Activated T-cell treated with anti-CD3 and anti-CD28 coated beads for 48 hours (primary cell): ENCODE results near the gene RAPH1.
A peak's percentile ranks its signal among the peaks of the same experiment; 100 is the strongest.

ENCODE experiments used
- DNase-seq: peaks from one replicate; pipeline ENCODE4 v3.0.0-alpha.2; 2020; ENCODE audit warnings: low read depth

The RAPH1 gene

GRCh38 chr2:203535078-203535783 lies at the start of gene RAPH1:
Gene RAPH1 (minus strand): TSS chr2:203535301. CDS start chr2:203495353, 39,948 bp downstream.
- peak; percentile 61 for DNase-seq

DNA sequence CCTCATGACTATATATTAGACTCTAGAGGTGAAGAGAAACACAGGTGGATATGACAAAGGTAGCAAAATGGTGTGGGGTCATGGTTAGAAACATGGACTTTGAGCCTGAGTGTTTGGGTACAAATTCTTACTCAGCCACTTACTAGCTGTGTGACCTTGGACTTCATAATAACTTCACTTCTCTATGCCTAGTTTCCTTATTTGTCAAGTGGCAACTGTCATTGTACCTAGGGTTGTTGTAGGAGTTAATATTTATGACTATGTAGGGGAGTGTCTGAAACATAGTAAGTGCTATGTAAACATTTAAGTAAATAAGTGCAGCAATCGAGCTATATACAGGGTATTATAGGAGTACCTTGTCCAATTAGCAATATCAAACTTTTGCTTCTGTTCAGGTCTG lies 49.7 kb upstream of the RAPH1 start:
- no peak for DNase-seq

DNA sequence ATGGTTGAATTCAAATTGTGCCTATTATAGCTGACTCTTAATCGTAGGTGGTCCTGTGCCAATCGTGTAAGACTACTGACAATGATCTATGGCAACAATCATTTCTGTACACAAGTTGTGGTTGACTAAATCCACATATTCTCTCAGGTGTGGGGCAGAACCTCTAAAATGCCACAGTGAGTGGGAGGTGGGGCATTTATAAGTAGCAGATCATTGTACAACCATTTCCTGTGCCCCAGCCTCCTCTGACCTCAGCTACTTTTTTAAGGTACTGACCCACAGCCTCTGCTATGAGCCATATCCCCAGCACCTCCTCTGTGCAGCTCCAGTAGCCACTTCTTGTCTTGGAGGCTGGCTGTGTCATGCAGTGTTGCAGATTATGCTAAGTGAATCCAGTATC lies 48.6 kb upstream of the RAPH1 start:
- DNase-seq, result peak; percentile 27

- no peak for DNase-seq
These were observed 48.1 kb upstream of the RAPH1 start for GRCh38 chr2:203583084-203583695.

DNA sequence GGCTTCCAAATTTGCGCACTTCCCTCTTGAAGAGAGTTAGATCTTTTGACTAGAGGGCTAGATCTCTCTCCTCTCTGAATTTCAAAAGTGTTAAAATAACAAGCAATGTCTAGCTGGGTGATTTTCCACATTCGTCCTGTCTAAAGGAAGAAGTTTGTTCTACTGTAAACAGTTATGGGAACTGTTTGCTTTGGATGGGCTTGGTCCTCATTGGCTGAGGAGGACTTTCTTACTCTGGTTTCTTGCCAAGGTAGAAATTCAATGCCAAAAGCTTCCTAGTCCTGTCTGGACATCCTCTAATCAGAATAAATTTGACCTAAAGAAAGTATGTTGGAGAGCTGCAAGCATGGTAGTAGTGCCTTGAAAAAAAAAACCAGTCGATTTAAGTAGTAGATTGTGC lies 47.4 kb upstream of the RAPH1 start:
- DNase-seq, result no peak

DNA sequence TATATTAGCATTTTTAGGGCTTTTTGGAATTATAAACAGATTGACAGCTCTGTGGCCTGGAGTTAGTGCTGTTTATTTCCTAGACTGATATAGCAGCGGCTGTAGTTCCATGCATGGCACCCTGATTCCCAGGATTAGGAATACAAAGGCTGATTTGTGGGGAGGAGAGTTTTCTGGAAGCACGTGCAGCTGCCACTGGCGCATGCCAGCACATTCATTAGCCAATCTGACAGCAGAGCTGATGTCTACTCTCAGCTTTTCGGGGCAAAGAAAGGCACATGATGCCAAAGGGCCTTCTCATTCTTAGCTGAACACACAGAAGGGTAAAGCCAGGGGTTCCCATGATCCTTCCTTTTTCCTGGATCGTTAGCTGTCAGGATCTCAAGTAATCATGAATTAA lies 45.7 kb upstream of the RAPH1 start:
- no peak for DNase-seq

DNA sequence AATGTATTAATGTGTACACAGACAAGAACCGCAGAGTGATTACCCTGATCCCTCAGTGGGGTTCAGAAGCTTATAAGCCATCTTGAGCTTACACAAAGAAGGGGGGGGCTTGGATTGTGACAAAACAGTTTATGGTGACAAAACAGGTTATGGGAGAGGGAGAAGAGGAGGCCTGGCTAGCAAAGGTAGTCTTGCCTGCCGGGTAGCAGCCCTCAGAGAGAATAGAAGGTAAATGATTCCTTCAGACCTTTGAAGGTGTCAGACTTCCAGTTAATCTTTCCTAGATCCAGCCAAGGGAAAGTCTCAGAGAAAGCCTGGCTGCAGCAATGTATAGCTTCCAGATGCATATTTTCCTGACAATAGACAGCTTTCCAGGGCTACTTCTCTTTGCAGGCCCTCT lies 44.6 kb upstream of the RAPH1 start:
- DNase-seq, result no peak

GRCh38 chr2:203578759-203579643 lies 43.9 kb upstream of the RAPH1 start:
- peak; percentile 32 for DNase-seq

GRCh38 chr2:203574824-203575223 lies 39.7 kb upstream of the RAPH1 start:
- DNase-seq, result no peak

- no peak for DNase-seq
These were observed 37.2 kb upstream of the RAPH1 start for GRCh38 chr2:203572316-203572715.

GRCh38 chr2:203569677-203570316 lies 34.7 kb upstream of the RAPH1 start:
- no peak for DNase-seq

DNA sequence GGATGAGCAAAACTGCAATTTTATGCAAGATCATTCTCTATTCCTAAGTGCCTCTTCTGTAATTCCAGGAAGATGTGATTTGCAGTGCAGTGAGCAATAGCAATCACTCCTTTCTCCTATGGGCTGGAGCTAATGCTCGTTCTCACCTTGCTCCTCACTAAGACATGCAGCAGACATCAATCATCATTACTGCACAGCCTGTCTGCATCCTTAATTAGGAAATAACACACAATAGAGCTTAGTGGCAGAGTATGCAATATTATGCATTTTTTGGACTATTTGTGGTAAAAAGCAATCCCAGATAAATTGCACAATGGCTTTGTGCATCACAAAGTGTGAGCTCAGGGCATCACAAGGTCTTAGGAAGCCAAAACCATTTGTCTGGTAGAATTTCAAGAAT lies 32.6 kb upstream of the RAPH1 start:
- DNase-seq, result no peak

GRCh38 chr2:203566161-203566560 lies 31.1 kb upstream of the RAPH1 start:
- no peak for DNase-seq

DNA sequence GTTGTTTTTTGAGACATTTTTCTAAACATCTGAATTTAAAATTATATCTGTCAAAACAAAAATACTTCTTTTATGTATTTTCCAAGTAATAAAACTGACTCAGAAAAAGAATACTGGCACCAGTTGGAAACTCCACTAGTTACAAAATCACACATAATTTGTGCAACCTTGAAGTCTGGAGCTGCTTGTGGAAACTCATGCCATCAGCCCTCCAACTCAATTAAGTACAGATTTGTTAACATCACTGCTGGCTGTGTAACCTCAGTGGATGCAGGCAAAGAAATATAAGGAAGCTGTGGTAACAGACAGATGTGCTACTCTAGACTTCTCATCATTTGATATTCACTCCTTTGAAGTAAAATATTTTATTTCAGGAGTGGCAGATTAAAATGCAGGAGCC lies 30.0 kb upstream of the RAPH1 start:
- DNase-seq, result no peak

DNA sequence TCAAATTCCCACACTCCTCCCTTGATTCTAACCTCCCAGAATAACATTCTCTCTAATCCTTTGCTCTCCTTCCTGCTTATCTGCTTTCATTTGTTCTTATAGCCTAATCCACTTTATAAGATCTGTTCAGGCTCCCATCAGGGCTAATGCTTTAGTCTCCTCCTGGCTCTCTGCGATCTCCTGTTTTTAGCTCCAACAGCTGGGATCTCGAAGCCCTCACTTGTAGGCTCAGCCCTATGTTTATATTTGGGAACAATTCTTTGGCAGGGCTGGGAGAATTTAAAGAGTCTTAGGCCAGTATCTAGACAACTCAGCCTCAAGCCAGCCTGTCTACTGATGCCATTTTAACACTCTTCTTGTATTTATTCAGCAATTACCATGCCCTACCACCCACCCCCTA lies 27.2 kb upstream of the RAPH1 start:
- DNase-seq, result no peak

DNA sequence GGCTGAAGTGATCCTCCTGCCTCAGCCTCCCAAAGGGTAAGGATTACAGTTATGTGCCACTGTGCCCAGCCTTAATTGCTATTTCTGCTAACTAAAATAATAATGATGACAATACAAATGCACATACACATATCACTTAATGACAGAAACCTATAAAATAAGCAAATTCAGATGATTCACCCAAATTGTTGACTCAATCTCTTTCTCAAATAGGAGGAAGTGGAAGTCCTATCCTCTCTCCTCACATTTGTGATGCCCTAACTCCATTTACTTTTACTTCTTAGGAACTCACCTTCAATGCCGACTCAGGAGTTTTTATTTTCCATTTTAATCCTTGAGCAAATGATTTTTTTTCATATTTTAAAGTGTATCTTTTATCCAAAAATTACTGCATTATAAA lies 24.5 kb upstream of the RAPH1 start:
- DNase-seq, result no peak

GRCh38 chr2:203553784-203554183 lies 18.7 kb upstream of the RAPH1 start:
- no peak for DNase-seq

GRCh38 chr2:203551778-203552177 lies 16.7 kb upstream of the RAPH1 start:
- DNase-seq, result no peak

- no peak for DNase-seq
These were observed 15.2 kb upstream of the RAPH1 start for GRCh38 chr2:203550266-203550665.

GRCh38 chr2:203549406-203549805 lies 14.3 kb upstream of the RAPH1 start:
- no peak for DNase-seq

DNA sequence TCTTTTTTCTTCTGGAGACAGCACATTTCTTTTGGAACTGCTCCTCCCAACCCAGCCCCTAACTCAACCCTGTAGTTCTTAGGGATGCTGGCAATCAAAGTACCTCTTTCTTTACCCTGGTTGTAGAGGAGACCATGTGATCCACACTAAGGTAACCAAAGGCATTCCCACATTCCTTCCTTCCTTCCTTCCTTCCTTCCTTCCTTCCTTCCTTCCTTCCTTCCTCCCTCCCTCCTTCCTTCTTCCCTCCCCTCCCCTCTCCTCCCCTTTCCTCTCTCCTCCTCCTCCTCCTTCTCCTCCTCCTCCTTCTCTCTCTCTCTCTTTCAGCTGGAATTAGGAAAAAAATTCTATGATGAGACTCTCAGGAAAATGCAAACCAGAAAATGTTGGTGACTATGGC lies 13.8 kb upstream of the RAPH1 start:
- DNase-seq, result no peak

- no peak for DNase-seq
These were observed 12.3 kb upstream of the RAPH1 start for GRCh38 chr2:203547356-203547755.

DNA sequence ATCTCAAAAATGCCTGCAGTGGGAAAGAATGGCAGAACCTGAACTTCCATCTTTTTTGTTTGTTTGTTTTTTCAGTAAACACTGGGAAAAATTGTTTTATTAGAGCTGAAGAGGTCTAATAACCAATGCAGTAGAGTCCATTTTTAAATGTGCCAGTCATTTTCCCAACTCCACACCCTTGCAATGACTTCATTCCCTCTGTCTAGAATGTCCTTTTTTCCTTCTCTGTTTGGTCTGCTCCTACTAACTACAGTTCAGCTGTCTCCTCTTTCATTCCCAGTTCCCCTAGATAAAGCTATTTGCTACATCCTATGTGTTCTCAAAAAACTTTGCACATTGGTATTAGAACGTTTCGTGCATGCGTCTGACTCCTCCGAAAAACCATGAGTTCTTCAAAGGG lies 9.3 kb upstream of the RAPH1 start:
- no peak for DNase-seq
